Measurements from ENCODE around the gene NR3C1. TPM values are rescaled to one million over a fixed set of nuclear protein-coding genes. Genes with fewer than 3 reads are reported as not detected.
A peak's percentile ranks its signal among the peaks of the same experiment; 100 is the strongest.

NR3C1 gene
- total RNA-seq, 1 donor from 2014 or later = 57.8 TPM

- no peak for DNase-seq (ENCODE audit: low spot score)
These were observed 23.0 kb upstream of the NR3C1 start for GRCh38 chr5:143426437-143426991.

DNA sequence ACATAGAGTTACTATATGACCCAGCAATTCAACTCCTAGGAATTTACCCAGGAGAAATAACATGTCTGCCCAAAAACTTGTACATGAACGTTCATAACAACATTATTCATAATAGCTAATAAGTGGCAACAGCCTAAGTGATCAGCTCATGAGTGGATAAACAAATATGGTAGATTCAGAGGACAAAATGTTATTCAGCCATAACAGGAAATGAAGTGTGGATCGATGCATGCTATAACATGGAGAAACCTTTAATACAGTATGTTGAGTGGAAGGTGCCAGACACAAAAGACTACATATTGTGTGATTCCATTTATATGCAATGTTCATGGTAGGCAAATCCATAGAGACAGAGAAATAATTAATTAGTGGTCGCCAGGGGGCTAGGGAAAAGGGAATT, 22.3 kb upstream of the NR3C1 start:
- DNase-seq (ENCODE audit: low spot score) = no peak

GRCh38 chr5:143418140-143418866, 14.8 kb upstream of the NR3C1 start:
- no peak for DNase-seq (ENCODE audit: low spot score)

- DNase-seq (ENCODE audit: low spot score) = no peak
These were observed 14.1 kb upstream of the NR3C1 start for GRCh38 chr5:143417503-143418139.

DNA sequence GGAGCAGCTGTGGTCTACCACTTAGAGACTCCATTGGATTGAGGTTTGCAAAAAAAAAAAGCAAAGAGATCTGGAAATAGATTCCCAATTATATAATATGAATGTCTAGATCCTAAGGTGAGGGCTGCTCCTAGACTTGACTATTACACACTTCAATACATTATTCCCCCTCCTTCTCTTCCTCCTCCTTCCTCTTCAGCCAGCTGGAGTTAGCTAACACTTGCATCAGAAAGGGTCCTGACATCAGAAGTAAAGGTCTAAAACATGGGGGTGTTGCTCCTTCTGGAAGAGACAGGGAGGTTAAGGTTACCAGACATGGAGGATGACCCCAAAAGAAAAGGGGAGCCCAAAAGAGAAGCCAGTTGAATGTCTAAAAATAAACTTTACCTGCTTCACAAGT, 12.9 kb upstream of the NR3C1 start:
- no peak for DNase-seq (ENCODE audit: low spot score)

- DNase-seq (ENCODE audit: low spot score) = no peak
These were observed 10.6 kb upstream of the NR3C1 start for GRCh38 chr5:143413958-143414669.

DNA sequence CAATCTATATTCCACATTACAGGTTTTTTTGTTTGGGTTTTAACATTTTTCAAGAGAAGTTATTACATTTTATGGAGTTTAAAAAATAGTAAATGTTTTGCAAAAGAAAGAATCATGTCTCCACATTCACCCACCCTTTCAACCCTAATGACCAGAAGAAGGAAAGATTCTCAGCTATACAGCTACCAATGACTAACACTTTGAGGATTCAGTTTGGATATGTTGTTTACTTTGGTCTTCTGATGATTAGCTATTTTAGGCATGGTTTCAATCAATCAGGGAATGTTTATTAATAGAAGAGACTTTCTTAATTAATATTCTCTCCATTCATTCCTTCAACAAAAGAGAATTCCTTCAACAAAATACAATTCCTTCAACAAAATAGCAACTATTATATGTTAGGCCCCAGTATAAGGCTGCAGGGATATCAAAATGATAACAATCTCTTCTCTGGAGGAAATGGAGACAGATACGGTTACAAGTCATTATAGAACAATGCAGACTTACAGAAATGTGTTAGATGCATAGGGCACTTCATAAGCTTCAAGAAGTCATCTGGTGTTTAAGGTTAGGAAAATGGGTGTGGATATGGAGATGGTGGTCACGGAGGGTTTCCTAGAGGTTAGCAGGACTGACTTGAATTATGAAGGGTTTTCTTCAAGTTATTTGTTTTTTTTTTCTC, 9.3 kb upstream of the NR3C1 start:
- no peak for DNase-seq (ENCODE audit: low spot score)

DNA sequence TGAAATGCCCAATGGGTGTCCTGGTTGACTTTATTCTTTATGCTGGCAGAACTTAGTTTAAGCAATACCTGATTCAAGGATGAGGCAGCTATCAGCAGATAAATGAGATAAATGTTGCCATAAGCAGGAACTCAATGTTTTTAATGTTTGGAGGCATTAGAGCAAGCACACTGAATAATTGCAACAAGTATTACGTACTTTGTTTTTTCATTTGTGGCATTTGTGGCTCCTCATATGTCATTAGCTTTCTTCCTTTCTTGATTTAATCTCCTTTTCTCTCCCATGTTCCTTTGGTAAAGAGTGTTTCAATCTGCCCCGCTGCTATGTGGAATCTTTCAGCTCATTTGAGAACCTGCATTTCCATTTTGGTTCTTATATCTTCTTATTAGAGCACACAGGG, 6.4 kb upstream of the NR3C1 start:
- no peak for DNase-seq (ENCODE audit: low spot score)

DNA sequence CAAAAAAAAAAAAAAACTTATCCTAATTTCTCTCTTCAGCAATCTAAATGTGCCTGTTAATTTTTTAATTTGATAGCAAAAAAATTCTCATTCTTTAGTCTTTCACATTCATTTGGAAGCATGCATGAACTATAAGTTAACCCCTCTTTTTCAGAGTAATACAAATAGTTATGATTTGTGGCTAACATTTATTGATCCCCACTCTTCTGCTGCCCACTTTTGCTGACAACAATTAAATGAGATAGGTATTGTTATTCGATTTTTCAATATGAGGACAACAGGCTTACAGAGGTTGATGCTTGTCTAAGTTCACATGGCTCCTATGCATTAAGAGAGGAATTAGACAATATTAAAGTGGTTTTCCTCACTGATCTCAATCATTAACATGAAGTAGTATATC, 2.9 kb upstream of the NR3C1 start:
- DNase-seq (ENCODE audit: low spot score) = no peak

DNA sequence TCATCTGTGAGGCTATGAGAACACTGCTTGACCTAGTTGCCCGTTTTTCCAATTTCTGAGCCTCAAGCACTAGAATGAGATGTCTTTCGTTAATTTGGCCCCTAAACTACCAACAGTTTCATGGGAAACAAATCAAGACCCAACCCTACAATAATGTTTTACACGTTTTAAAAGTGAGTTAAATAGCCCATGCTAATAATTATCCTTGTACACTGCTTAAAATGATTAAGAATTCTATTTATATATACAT, 2.3 kb upstream of the NR3C1 start:
- DNase-seq (ENCODE audit: low spot score) = no peak

GRCh38 chr5:143405063-143405848, 1.8 kb upstream of the NR3C1 start:
- DNase-seq (ENCODE audit: low spot score) = peak; percentile 88

- DNase-seq (ENCODE audit: low spot score) = peak; percentile 73
These were observed 1.1 kb upstream of the NR3C1 start for GRCh38 chr5:143404416-143405062.

DNA sequence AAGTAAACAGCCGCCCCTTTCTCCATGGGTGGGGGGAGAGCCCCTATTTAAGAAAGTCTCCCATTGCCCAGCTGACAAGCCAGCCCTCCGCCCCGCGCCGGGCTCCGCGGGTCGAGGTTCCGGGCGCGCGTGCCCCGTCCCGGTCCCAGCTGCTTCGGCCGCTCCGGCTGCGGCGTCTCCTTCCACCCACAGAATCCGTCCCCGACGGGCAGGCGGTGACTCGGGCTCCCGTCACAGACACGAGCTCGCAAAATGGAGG, 223 bp downstream of the NR3C1 start:
- no peak for DNase-seq (ENCODE audit: low spot score)

DNA sequence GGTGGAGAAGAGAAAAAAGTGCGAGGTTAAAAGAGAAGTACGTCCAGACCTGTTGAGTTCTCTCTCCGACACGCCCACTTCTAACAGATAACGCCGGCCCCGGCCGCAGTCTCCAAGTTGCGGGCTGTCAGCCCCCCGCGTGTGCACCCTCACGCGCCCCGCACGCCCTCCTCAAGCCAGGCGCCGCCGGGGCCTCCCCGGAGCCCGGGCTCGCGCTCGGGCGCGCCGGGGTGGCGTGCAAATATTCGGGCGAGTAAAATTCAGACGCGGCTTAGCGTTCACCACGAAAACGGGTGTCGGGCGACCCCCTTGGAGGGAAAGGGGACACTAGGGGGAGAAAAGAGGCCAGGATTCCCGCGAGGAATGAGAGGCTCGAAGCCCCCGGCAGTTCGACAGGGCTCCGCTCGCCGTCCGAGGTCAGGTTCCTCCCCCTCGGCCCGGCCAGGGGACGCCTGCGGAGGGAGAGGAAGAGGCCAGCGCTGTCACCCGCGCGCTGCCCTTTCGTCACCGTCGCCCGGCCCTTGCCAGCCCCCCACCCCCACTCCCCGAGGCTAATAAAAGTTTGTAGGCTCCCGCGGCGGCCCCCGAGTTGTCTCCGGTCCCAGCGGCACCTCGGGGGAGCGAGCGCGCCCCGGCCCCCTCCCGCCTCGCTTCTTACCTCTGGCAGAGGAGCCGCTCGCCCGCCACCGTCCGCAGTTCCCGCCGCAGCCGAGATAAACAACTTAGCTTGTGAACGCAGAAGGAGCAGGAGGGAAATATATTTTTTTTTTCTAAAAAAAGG, 743 bp downstream of the NR3C1 start:
- DNase-seq (ENCODE audit: low spot score) = peak; percentile 60

DNA sequence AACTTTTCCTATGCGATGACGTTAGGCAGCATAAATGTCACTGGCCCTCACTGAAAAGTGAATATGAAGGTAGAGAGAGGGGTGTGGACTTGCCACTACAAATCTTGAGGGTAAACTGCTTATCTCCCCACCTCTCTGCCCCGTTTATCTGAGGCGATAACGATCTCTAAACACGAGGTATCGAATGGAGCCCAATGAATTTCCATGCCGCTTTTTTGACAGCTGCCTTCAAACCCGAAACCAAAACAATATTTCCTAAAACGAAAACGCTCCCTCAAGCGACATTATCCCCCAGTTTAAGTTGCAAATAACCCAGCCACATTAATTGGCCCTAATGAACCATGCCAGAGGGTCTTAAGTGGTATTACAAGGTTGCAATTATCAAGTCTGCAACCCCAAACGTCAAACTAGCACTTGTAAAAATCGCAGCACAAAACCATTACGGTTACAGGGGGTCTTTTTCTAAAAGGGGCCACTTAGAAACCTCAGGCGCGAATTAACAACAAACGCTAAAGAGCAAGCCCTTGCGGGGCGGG, 1.4 kb downstream of the NR3C1 start:
- no peak for DNase-seq (ENCODE audit: low spot score)

DNA sequence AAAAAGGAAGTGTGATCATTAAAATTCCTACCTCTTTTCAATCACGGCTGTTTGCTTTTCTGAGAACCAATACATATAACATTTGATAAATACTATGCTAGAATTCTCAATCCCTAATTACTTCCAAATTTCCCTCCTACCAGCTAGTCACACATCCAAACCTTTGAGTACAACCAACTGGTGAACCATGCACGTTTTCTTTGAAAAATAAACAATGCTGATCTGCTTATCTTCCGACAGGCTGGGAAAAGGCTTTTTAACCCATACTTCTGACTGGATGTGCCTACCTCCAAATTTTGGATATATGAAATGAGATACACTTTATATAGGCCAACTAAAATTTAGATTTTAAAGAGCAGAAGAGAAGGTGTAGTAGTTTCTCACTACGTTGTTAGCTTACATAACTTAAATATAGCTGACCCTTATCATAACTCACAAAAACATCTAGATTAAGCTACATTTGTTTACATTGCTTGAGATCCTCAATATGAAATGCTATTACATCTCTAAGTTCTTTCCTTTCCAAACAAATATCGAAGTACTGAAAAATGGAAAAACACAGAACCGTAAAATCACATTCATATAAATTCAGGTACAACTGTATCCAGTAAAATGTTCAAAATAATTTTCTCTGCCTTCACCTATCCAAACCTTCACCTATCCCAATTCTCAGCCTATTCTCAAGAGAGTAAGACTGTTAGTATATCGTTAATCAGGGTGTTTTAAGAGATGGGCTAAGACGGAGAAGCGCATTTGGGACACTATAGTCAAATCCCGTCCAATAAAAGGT, 2.1 kb downstream of the NR3C1 start:
- DNase-seq (ENCODE audit: low spot score) = no peak

GRCh38 chr5:143400541-143401226, 2.8 kb downstream of the NR3C1 start:
- DNase-seq (ENCODE audit: low spot score) = no peak

DNA sequence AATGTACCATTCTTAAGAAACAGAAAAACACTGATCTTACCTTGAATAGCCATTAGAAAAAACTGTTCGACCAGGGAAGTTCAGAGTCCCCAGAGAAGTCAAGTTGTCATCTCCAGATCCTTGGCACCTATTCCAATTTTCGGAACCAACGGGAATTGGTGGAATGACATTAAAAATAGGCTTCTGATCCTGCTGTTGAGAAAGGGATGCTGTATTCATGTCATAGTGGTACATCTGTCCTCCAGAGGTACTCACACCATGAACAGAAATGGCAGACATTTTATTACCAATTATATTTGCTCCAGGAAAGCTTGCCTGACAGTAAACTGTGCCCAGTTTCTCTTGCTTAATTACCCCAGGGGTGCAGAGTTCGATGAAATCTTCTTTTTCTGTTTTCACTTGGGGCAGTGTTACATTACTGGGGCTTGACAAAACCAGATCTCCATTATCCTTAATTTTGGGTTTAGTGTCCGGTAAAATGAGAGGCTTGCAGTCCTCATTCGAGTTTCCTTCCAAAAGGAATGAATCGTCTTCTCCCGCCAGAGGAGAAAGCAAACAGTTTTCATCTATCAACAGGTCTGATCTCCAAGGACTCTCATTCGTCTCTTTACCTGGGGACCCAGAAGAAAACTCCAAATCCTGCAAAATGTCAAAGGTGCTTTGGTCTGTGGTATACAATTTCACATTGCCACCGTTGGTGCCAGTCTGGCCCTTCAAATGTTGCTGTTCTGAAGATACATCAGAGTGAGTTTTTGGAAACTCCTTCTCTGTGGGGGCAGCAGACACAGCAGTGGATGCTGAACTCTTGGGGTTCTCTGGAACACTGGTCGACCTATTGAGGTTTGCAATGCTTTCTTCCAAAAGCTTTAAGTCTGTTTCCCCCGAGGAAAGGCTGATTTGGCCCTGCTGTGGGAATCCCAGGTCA, 3.6 kb downstream of the NR3C1 start:
- DNase-seq (ENCODE audit: low spot score) = no peak

All from mucosa of gallbladder (tissue), 1 donor.